K562 (cell line): ENCODE results near the gene TBCEL. TPM values are rescaled to one million over a fixed set of nuclear protein-coding genes. Genes with fewer than 3 reads are reported as not detected.

Experiments
- ATAC-seq: fragments of 200-7000 bp; cut with Tn5 transposase; 3 replicates; pipeline ENCODE4 v1.9.1; 2020; ENCODE audit warnings: moderate library complexity
- BruUV-seq: library from RNA; stranded (reverse); fragments of 400-500 nt; replicated peaks from 2 replicates; lab custom pipeline; 2021; lab: Mats Ljungman, UMichigan
- CTCF ChIA-PET: fragments of 300-600 bp; formaldehyde crosslinking; extraction: SDS; loops from one replicate; lab custom pipeline; 2021; ENCODE audit warnings: low intra/inter-chr PET ratio; lab: Yijun Ruan, JAX
- POLR2A ChIA-PET: fragments of 300-600, 350-650 bp; sonication (Branson Sonifier 250); formaldehyde crosslinking; extraction: SDS; loops from one replicate; lab custom pipeline; 2021; ENCODE audit warnings: antibody characterized with exemption, inconsistent platforms; lab: Yijun Ruan, JAX
- DNase-seq, 4 experiments: peaks; one replicate each; pipeline versions ENCODE4 v3.0.0 to v3.0.0-alpha.2; 2011 to 2018; ENCODE audit warnings: low spot score in 3 of 4, mixed read lengths in 3 of 4; ENCODE audit errors: extremely low read depth in 1 of 4
- FAIRE-seq: peaks from 2 replicates; lab custom pipeline; 2011; peaks lifted over from hg19 to GRCh38; lab: Jason Lieb, UNC
- H2AFZ ChIP-seq: 2 replicates; pipeline ENCODE4 v1.6.0; 2011; ENCODE audit warnings: low read depth, low read length, control low read depth, inconsistent platforms
- H3K27ac ChIP-seq: fragments of 200-600 bp; 3 replicates; pipeline ENCODE4 v1.8.0; 2011; ENCODE audit warnings: low read depth, mild to moderate bottlenecking, control low read depth, inconsistent platforms, low read length, moderate library complexity, mixed read lengths; ENCODE audit errors: extremely low read depth
- H3K27me3 ChIP-seq, 2 experiments: fragments of 300-600 bp in 1 of 2; 2 replicates in 1 of 2; 3 replicates in 1 of 2; pipeline versions ENCODE4 v1.6.0 to v1.8.0; 2011; ENCODE audit warnings: inconsistent platforms in 2 of 2, low read length in 2 of 2, mild to moderate bottlenecking in 1 of 2, mixed read lengths in 1 of 2, moderate library complexity in 1 of 2; ENCODE audit not compliant: control insufficient read depth in 2 of 2, insufficient read depth in 2 of 2
- H3K36me3 ChIP-seq: fragments of 300-600 bp; 3 replicates; pipeline ENCODE4 v1.8.0; 2011; ENCODE audit warnings: mild to moderate bottlenecking, low read length, inconsistent platforms; ENCODE audit not compliant: control insufficient read depth, insufficient read depth
- H3K4me1 ChIP-seq, 2 experiments: fragments of 200-600 bp in 1 of 2; replicated peaks in 1 of 2; 2 replicates in 1 of 2; 3 replicates in 1 of 2; pipeline versions ENCODE4 v1.5.1 to v1.8.0; 2011; ENCODE audit warnings: inconsistent platforms in 2 of 2, low read length in 2 of 2, mild to moderate bottlenecking in 1 of 2, mixed read lengths in 1 of 2, moderate library complexity in 1 of 2; ENCODE audit not compliant: control insufficient read depth in 2 of 2, insufficient read depth in 2 of 2
- H3K4me2 ChIP-seq: 2 replicates; pipeline ENCODE4 v1.6.1; 2011; ENCODE audit warnings: low read length, control low read depth, inconsistent platforms, mixed read lengths; ENCODE audit not compliant: insufficient read depth
- H3K4me3 ChIP-seq: fragments of 200-600 bp; sonication (generic), shearing (Covaris generic); 2 replicates; pipeline ENCODE4 v1.5.1; 2016; ENCODE audit warnings: control low read depth, inconsistent platforms
- H3K79me2 ChIP-seq: fragments of 200-600 bp; 3 replicates; pipeline ENCODE4 v1.8.0; 2011; ENCODE audit warnings: low read length, inconsistent platforms; ENCODE audit not compliant: control insufficient read depth, insufficient read depth
- H3K9ac ChIP-seq, 2 experiments: 2 replicates each; pipeline versions ENCODE4 v1.6.0 to v1.6.1; 2011; ENCODE audit warnings: low read depth in 2 of 2, low read length in 2 of 2, control low read depth in 1 of 2, inconsistent platforms in 1 of 2, mild to moderate bottlenecking in 1 of 2, mixed read lengths in 1 of 2; ENCODE audit not compliant: insufficient read depth in 1 of 2
- H3K9me1 ChIP-seq: one replicate; pipeline ENCODE4 v1.6.0; 2011; ENCODE audit warnings: inconsistent platforms, mild to moderate bottlenecking, low read length, moderate library complexity; ENCODE audit not compliant: control insufficient read depth, insufficient read depth
- H3K9me3 ChIP-seq: replicated peaks from 2 replicates; pipeline ENCODE4 v1.5.1; 2011; ENCODE audit warnings: low read depth, low read length, inconsistent platforms; ENCODE audit not compliant: control insufficient read depth, insufficient read depth
- H4K20me1 ChIP-seq: replicated peaks from 2 replicates; pipeline ENCODE4 v1.6.1; 2011; ENCODE audit warnings: low read length, inconsistent platforms, mixed read lengths; ENCODE audit not compliant: control insufficient read depth, insufficient read depth
- DMBX1 ChIP-seq: fragments of 250-450 bp; sonication (Bioruptor Pico); IDR thresholded peaks from 2 replicates; pipeline ENCODE4 v1.8.0; 2022; ENCODE audit warnings: inconsistent platforms, mild to moderate bottlenecking, moderate library complexity, borderline replicate concordance
- HDAC3 ChIP-seq: fragments of 450-650 bp; IDR thresholded peaks from 2 replicates; pipeline ENCODE4 v1.6.1; 2018; ENCODE audit warnings: borderline replicate concordance, mild to moderate bottlenecking, moderate library complexity; ENCODE audit not compliant: partially characterized antibody
- PHF20 ChIP-seq: fragments of 450-650 bp; IDR thresholded peaks from 2 replicates; pipeline ENCODE4 v1.6.1; 2018; ENCODE audit not compliant: partially characterized antibody
- SPI1 ChIP-seq: IDR thresholded peaks from 2 replicates; pipeline ENCODE4 v1.6.1; 2011; ENCODE audit warnings: low read depth, low read length, control low read depth, borderline replicate concordance
- ZNF584 ChIP-seq: fragments of 200-800 bp; sonication (Bioruptor generic); IDR thresholded peaks from 2 replicates; pipeline ENCODE4 v1.6.1; 2016; ENCODE audit warnings: low read depth, mild to moderate bottlenecking, missing genetic modification characterization, missing compliant biosample characterization
- WGBS: fragments of 100-300 bp; shearing (Covaris generic); methylation state at CpG from one replicate; pipeline ENCODE4 v1.1.6; 2016; ENCODE audit warnings: low coverage, mixed read lengths; ENCODE audit not compliant: insufficient coverage; ENCODE audit errors: missing lambda C conversion rate; 5-methylcytosine and 5-hydroxymethylcytosine counted together
- in situ Hi-C: fragments of 300-500 bp; cut with MboI; formaldehyde crosslinking; loops from 4 replicates; pipeline ENCODE4 v1.15.0; 2018; ENCODE audit warnings: inconsistent platforms, mixed read lengths
- intact Hi-C: fragments of 100-400 bp; cut with micrococcal nuclease; formaldehyde crosslinking; loops from 2 replicates; pipeline ENCODE4 v1.14.2; 2022
- polyA plus RNA-seq, 8 experiments: library from polyadenylated mRNA; depleted of rRNA in 4 of 8; stranded (reverse) in 5 of 8; unstranded in 3 of 8; fragments of >200 nt; fragmentation: Nextera tagmentation in 2 of 8; fragmentation: Illumina TruSeq in 1 of 8; extraction: Ambion mirVana in 2 of 8; extraction: Trizol in 1 of 8; gene quantifications; 2 replicates each; pipeline versions ENCODE4 v1.2.1 to v1.2.3, GENCODE V29; 2011 to 2014; ENCODE audit warnings: inconsistent platforms in 1 of 8, missing spikeins in 1 of 8
- total RNA-seq, 7 experiments: library from RNA; depleted of rRNA in 6 of 7; stranded (reverse); fragments of >200 nt in 6 of 7; fragmentation: Illumina TruSeq in 2 of 7; extraction: Trizol in 2 of 7; gene quantifications; 2 replicates each; pipeline versions ENCODE4 v1.2.1 to v1.2.3, GENCODE V29; 2011 to 2021; ENCODE audit warnings: low replicate concordance in 1 of 7
- TF ChIP-seq, protein P1 (sequence below): fragments of 450-650 bp; formaldehyde crosslinking; IDR thresholded peaks from 2 replicates; pipeline ENCODE4 v1.4.0; 2020; ENCODE audit warnings: mild to moderate bottlenecking, moderate library complexity

TBCEL gene
- total and polyA plus RNA-seq, 9 of the 15 experiments (the other 6 are each of a cell fraction or from before 2014, with no cell fraction given) = 0.39 to 2.3 (median 1.4) TPM

DNA sequence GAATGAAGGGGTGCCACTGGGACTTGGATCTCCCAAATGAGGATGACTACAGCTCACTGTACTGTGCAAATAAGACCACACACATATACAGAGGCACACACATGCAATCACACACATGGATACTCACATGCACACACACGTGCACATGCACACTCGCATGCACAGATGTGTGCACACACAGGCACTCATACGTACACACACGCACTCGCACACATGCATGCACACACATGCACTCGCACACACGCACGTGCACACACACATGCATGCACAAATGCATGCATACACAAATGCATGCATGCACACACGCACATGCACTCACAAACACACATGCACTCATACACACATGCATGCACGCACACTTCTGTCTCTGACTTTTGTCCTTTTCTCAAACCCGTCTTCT, 113.1 kb downstream of the TBCEL start (continued):
- no peak for TF ChIP-seq DMBX1 (CRISPR knock-in tag)
- no peak for TF ChIP-seq ZNF584
- TF ChIP-seq, protein P1, sequence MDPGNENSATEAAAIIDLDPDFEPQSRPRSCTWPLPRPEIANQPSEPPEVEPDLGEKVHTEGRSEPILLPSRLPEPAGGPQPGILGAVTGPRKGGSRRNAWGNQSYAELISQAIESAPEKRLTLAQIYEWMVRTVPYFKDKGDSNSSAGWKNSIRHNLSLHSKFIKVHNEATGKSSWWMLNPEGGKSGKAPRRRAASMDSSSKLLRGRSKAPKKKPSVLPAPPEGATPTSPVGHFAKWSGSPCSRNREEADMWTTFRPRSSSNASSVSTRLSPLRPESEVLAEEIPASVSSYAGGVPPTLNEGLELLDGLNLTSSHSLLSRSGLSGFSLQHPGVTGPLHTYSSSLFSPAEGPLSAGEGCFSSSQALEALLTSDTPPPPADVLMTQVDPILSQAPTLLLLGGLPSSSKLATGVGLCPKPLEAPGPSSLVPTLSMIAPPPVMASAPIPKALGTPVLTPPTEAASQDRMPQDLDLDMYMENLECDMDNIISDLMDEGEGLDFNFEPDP (CRISPR knock-in tag) = no peak
- TF ChIP-seq PHF20 = no peak
- TF ChIP-seq HDAC3 = no peak

DNA sequence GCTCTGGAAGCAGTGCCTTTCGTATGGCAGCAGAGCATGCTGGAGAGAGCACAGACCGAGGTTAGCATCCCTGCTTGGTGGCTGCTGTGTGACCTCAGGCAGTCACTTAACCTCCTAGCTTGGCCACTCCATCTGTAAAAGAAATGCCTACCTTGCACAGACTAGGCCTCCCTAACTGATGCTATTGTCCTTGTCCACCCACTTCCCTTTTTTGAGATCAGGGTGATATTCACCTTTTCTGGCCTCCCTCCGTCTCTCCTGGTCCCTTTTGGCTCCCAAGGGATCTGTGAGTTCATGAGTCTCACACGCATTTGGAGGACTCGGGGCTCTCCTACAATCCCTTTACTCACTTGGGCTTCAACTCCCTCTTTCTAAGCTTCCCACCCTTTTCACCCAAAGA, 114.4 kb downstream of the TBCEL start:
- in situ Hi-C loops (no loop called here), intact Hi-C loops (no loop called here)
- H3K9me1 ChIP-seq = no peaks in the 10 kb centered on the region
- H4K20me1 ChIP-seq = no peaks in the 10 kb centered on the region
- no peak overlapping the region for H2AFZ ChIP-seq
- no peak for FAIRE-seq
- DNase-seq = no peak
- no peak overlapping the region for H3K4me3 ChIP-seq
- H3K27ac ChIP-seq = no peak overlapping the region
- POLR2A ChIA-PET = interaction anchor here (0.6 to 1.5 kb wide), 2 partner anchors 9 to 613 kb away, joined by 3 to 4 read pairs; no protein-coding TSS in a partner anchor
- H3K9me3 ChIP-seq = no peaks in the 10 kb centered on the region
- H3K79me2 ChIP-seq = no peaks in the 10 kb centered on the region
- CTCF ChIA-PET = no interaction called here
- no TSS peak for BruUV-seq
- no peaks in the 10 kb centered on the region for H3K4me1 ChIP-seq
- no peak overlapping the region for H3K4me2 ChIP-seq
- no peak for ATAC-seq
- no peak overlapping the region for H3K9ac ChIP-seq
- H3K36me3 ChIP-seq = no peaks in the 10 kb centered on the region
- WGBS = 3% methylated on average over 5 of the region's 5 CpGs
- no peak for TF ChIP-seq DMBX1 (CRISPR knock-in tag)
- peak; percentile 85 for TF ChIP-seq SPI1
- peaks cover 3 to 18% of the 10 kb centered on the region in 2 experiments; a peak in 3 of 5 replicates for H3K27me3 ChIP-seq
